Endothelial cell of umbilical vein (primary cell): ENCODE measurements around the gene NR1D1. TPM values are rescaled to one million over a fixed set of nuclear protein-coding genes. Genes with fewer than 3 reads are reported as not detected.
A peak's percentile ranks its signal among the peaks of the same experiment; 100 is the strongest.

Experiments
- BruUV-seq: library from RNA; stranded (reverse); fragments of 400-500 nt; replicated peaks from 2 replicates; lab custom pipeline; 2021; lab: Mats Ljungman, UMichigan
- CTCF ChIA-PET: fragments of 300-600, 350-600 bp; sonication (Branson Sonifier 250); formaldehyde crosslinking; loops from one replicate; lab custom pipeline; 2021; ENCODE audit warnings: antibody characterized with exemption, inconsistent platforms; lab: Charles Lee
- POLR2A ChIA-PET: fragments of 300-600, 350-600 bp; sonication (Branson Sonifier 250); formaldehyde crosslinking; loops from one replicate; lab custom pipeline; 2021; ENCODE audit warnings: antibody characterized with exemption, inconsistent platforms; lab: Charles Lee
- DNase-seq: peaks from one replicate; pipeline ENCODE4 v3.0.0-alpha.2; 2011; ENCODE audit warnings: low read depth, low spot score
- FAIRE-seq: peaks from 2 replicates; lab custom pipeline; 2011; peaks lifted over from hg19 to GRCh38; lab: Jason Lieb, UNC
- H2AFZ ChIP-seq: 2 replicates; pipeline ENCODE4 v1.6.0; 2012; ENCODE audit warnings: low read depth, low read length, control low read depth, inconsistent platforms
- H3K27ac ChIP-seq: 2 replicates; pipeline ENCODE4 v1.5.1; 2011; ENCODE audit warnings: low read depth, mild to moderate bottlenecking, control low read depth, low read length, moderate library complexity; ENCODE audit not compliant: insufficient read depth
- H3K27me3 ChIP-seq, 2 experiments: 2 replicates each; pipeline versions ENCODE4 v1.6.0 to v1.6.1; 2011; ENCODE audit warnings: low read length in 2 of 2, mixed read lengths in 1 of 2; ENCODE audit not compliant: control insufficient read depth in 2 of 2, insufficient read depth in 2 of 2
- H3K36me3 ChIP-seq, 2 experiments: 2 replicates in 1 of 2; 3 replicates in 1 of 2; pipeline ENCODE4 v1.5.1; 2011; ENCODE audit warnings: low read length in 2 of 2, mild to moderate bottlenecking in 1 of 2, moderate library complexity in 1 of 2; ENCODE audit not compliant: control insufficient read depth in 2 of 2, insufficient read depth in 2 of 2; ENCODE audit errors: extremely low read depth in 1 of 2
- H3K4me1 ChIP-seq: 3 replicates; pipeline ENCODE4 v1.5.1; 2011; ENCODE audit warnings: mild to moderate bottlenecking, low read length; ENCODE audit not compliant: control insufficient read depth, insufficient read depth; ENCODE audit errors: extremely low read depth
- H3K4me2 ChIP-seq: 2 replicates; pipeline ENCODE4 v1.6.1; 2011; ENCODE audit warnings: low read length, control low read depth, mixed read lengths; ENCODE audit not compliant: insufficient read depth
- H3K4me3 ChIP-seq, 3 experiments: fragments of 200-600 bp in 1 of 3; sonication (generic), shearing (Covaris generic) in 1 of 3; replicated peaks in 1 of 3; 2 replicates each; pipeline ENCODE4 v1.5.1; 2011 to 2016; ENCODE audit warnings: control low read depth in 3 of 3, low read length in 3 of 3, mild to moderate bottlenecking in 2 of 3, inconsistent platforms in 1 of 3, low read depth in 1 of 3, moderate library complexity in 1 of 3; ENCODE audit not compliant: insufficient read depth in 1 of 3
- H3K79me2 ChIP-seq: 2 replicates; pipeline ENCODE4 v1.6.0; 2012; ENCODE audit warnings: low read length, inconsistent platforms; ENCODE audit not compliant: control insufficient read depth, insufficient read depth
- H3K9ac ChIP-seq: replicated peaks from 2 replicates; pipeline ENCODE3; 2011; ENCODE audit warnings: low read length, control low read depth; ENCODE audit not compliant: insufficient read depth; ENCODE audit errors: extremely low read depth
- H3K9me1 ChIP-seq: replicated peaks from 3 replicates; pipeline ENCODE4 v1.6.0; 2011; ENCODE audit warnings: mild to moderate bottlenecking, low read length; ENCODE audit not compliant: control insufficient read depth, insufficient read depth; ENCODE audit errors: extremely low read depth
- H3K9me3 ChIP-seq: replicated peaks from 2 replicates; pipeline ENCODE4 v1.5.1; 2012; ENCODE audit warnings: low read length, inconsistent platforms; ENCODE audit not compliant: control insufficient read depth, insufficient read depth
- H4K20me1 ChIP-seq: replicated peaks from 2 replicates; pipeline ENCODE3; 2011; ENCODE audit warnings: mild to moderate bottlenecking, low read length; ENCODE audit not compliant: control insufficient read depth, insufficient read depth; ENCODE audit errors: extremely low read depth
- CTCF ChIP-seq, 2 donors: IDR thresholded peaks; 1 replicate in 1 of 2; 2 replicates in 1 of 2; pipeline ENCODE4 v1.5.1; 2011; ENCODE audit warnings: low read length in 2 of 2, mild to moderate bottlenecking in 2 of 2, moderate library complexity in 2 of 2, control low read depth in 1 of 2, inconsistent platforms in 1 of 2, low read depth in 1 of 2; ENCODE audit not compliant: insufficient read depth in 1 of 2; ENCODE audit errors: extremely low read depth in 1 of 2
- EZH2 ChIP-seq: IDR thresholded peaks from 2 replicates; pipeline ENCODE4 v1.6.1; 2012; ENCODE audit warnings: borderline replicate concordance, low read depth, mild to moderate bottlenecking, moderate library complexity, low read length, inconsistent platforms; ENCODE audit not compliant: severe bottlenecking
- FOS ChIP-seq: IDR thresholded peaks from 2 replicates; pipeline ENCODE4 v1.6.1; 2011; ENCODE audit warnings: mild to moderate bottlenecking, low read length, moderate library complexity, borderline replicate concordance; ENCODE audit not compliant: insufficient read depth
- GATA2 ChIP-seq: IDR thresholded peaks from 2 replicates; pipeline ENCODE4 v1.7.0; 2011; ENCODE audit warnings: low read depth, mild to moderate bottlenecking, moderate library complexity, mixed read lengths, low read length; ENCODE audit not compliant: insufficient read length, insufficient read depth
- JUN ChIP-seq: IDR thresholded peaks from 2 replicates; pipeline ENCODE4 v1.6.1; 2011; ENCODE audit warnings: borderline replicate concordance, low read depth; ENCODE audit not compliant: insufficient read length, insufficient read depth
- MAX ChIP-seq: IDR thresholded peaks from 2 replicates; pipeline ENCODE4 v1.6.1; 2011; ENCODE audit not compliant: insufficient read depth, insufficient read length
- MYC ChIP-seq: IDR thresholded peaks from one replicate; pipeline ENCODE4 v1.6.1; 2011; ENCODE audit warnings: mild to moderate bottlenecking, low read depth, low read length
- POLR2A ChIP-seq: IDR thresholded peaks from 2 replicates; pipeline ENCODE4 v1.6.1; 2012; ENCODE audit warnings: low read depth, mild to moderate bottlenecking, control low read depth, low read length
- POLR2AphosphoS5 ChIP-seq: IDR thresholded peaks from 2 replicates; pipeline ENCODE4 v1.6.1; 2012; ENCODE audit warnings: low read depth, mild to moderate bottlenecking, control low read depth, low read length, moderate library complexity; ENCODE audit not compliant: insufficient read depth
- dilution Hi-C: fragments of 300-500 bp; cut with MboI; formaldehyde crosslinking; loops from one replicate; pipeline ENCODE4 v1.15.0; 2019; ENCODE audit warnings: low sequenced_read_pairs; ENCODE audit not compliant: extremely low pct_ligation_motif_present
- intact Hi-C: fragments of 100-400 bp; cut with micrococcal nuclease; formaldehyde crosslinking; loops from one replicate; pipeline ENCODE4 v1.10.0; 2022
- polyA plus RNA-seq, 4 experiments: library from polyadenylated mRNA; depleted of rRNA in 3 of 4; stranded (reverse) in 3 of 4; unstranded in 1 of 4; fragments of >200 nt; gene quantifications; 2 replicates each; pipeline versions ENCODE4 v1.2.1 to v1.2.3, GENCODE V29; 2011 to 2012; ENCODE audit warnings: missing spikeins in 1 of 4
- total RNA-seq: library from RNA; stranded (reverse); gene quantifications from 2 replicates; pipeline ENCODE4 v1.2.3, GENCODE V29; 2021

Gene NR1D1
- total and polyA plus RNA-seq, 2 donors (not counting 3 experiments of a cell fraction or from before 2014, with no cell fraction given) = 2.5 to 5.2 TPM

GRCh38 chr17:40068917-40069750 lies 31.3 kb downstream of the NR1D1 start:
- Histone ChIP-seq H3K4me3 (peak overlapping the region in 1 of 3 experiments; percentile 17), H3K4me2 (peak overlapping the region; percentile 60), H4K20me1 (no peaks in the 10 kb centered on the region), H3K9me1 (no peaks in the 10 kb centered on the region), H3K27ac (no peak overlapping the region), H3K9me3 (no peaks in the 10 kb centered on the region), H3K9ac (no peak overlapping the region), H3K4me1 (peaks cover 45% of the 10 kb centered on the region), H3K27me3 (no peaks in the 10 kb centered on the region), H2AFZ (peak overlapping the region; percentile 75), H3K79me2 (peaks cover 2% of the 10 kb centered on the region), H3K36me3 (no peaks in the 10 kb centered on the region)
- no peak for TF ChIP-seq EZH2
- no peak for TF ChIP-seq GATA2
- TF ChIP-seq MAX = peak; percentile 72
- no peak for TF ChIP-seq POLR2AphosphoS5
- no peak for TF ChIP-seq CTCF (IDR thresholded peaks at IDR 0.05; ENCODE audit: extremely low read depth in 1 of 2, insufficient read depth in 1 of 2, low read depth in 1 of 2, low read length in 2 of 2)
- no peak for TF ChIP-seq FOS
- TF ChIP-seq JUN = no peak
- peak; percentile 56 for TF ChIP-seq MYC
- TF ChIP-seq POLR2A = peak; percentile 38
- DNase-seq (peak; percentile 75), FAIRE-seq (peak; percentile 80)
- BruUV-seq = no TSS peak
- ChIA-PET CTCF (interaction anchor here (0.7 to 1.8 kb wide), 10 partner anchors 9 to 99 kb away, joined by 3 to 6 read pairs (median 4); no protein-coding TSS in a partner anchor), POLR2A (no interaction called here)
- dilution Hi-C loops = no loop called here
- intact Hi-C loops = no loop called here
